ENCODE data around the gene TMEM135. TPM values are rescaled to one million over a fixed set of nuclear protein-coding genes. Genes with fewer than 3 reads are reported as not detected.

Gene TMEM135
- total RNA-seq, 1 experiment from 2014 or later = 14.0 TPM

- Histone ChIP-seq H4K20me1 (ENCODE audit: low read length) (no peaks in the 10 kb centered on the region; the same call in 1 of the 2 replicates), H3K9me2 (replicated peaks; ENCODE audit: low read length) (no peaks in the 10 kb centered on the region), H3K4me2 (ENCODE audit: low read length) (no peak overlapping the region), H3F3A (ENCODE audit: low read length, unreplicated experiment) (no peaks in the 10 kb centered on the region), H3K4me1 (ENCODE audit: insufficient read depth, low read length) (no peaks in the 10 kb centered on the region; the same call in 1 of the 2 replicates), H3K27ac (ENCODE audit: low read length) (no peak overlapping the region), H3K9ac (ENCODE audit: low read length) (no peak overlapping the region), H3K4me3 (ENCODE audit: low read length) (no peak overlapping the region; the same call in 1 of the 2 replicates), H3K9me3 (ENCODE audit: low read length) (0 out of 2 replicates have a peak, but pooled peaks cover 12% of the 10 kb centered on the region), H2AFZ (ENCODE audit: low read length) (no peak overlapping the region), H3K36me3 (ENCODE audit: low read depth, low read length) (peaks cover 8% of the 10 kb centered on the region; the same call in 1 of the 2 replicates), H3K27me3 (ENCODE audit: low read length) (no peaks in the 10 kb centered on the region), H3K79me2 (ENCODE audit: low read length) (no peaks in the 10 kb centered on the region)
- no peak for DNase-seq
- BruUV-seq (replicated peaks) = no TSS peak
- ATAC-seq = no peak
- ChIA-PET CTCF (no interaction called here), POLR2A (ENCODE audit: unreplicated experiment) (no interaction called here)
- intact Hi-C loops (cut with micrococcal nuclease) = no loop called here
- TF ChIP-seq, protein P1, sequence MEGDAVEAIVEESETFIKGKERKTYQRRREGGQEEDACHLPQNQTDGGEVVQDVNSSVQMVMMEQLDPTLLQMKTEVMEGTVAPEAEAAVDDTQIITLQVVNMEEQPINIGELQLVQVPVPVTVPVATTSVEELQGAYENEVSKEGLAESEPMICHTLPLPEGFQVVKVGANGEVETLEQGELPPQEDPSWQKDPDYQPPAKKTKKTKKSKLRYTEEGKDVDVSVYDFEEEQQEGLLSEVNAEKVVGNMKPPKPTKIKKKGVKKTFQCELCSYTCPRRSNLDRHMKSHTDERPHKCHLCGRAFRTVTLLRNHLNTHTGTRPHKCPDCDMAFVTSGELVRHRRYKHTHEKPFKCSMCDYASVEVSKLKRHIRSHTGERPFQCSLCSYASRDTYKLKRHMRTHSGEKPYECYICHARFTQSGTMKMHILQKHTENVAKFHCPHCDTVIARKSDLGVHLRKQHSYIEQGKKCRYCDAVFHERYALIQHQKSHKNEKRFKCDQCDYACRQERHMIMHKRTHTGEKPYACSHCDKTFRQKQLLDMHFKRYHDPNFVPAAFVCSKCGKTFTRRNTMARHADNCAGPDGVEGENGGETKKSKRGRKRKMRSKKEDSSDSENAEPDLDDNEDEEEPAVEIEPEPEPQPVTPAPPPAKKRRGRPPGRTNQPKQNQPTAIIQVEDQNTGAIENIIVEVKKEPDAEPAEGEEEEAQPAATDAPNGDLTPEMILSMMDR (conservative IDR thresholded peaks at IDR 0.05; ENCODE audit: low read depth, low read length) = no peak
- no peak for TF ChIP-seq EZH2phosphoT487 (IDR thresholded peaks at IDR 0.05; ENCODE audit: borderline replicate concordance, low read length)
- no peak for TF ChIP-seq EZH2 (IDR thresholded peaks at IDR 0.05; ENCODE audit: low read length, unreplicated experiment)
These were observed 194.6 kb downstream of the TMEM135 start for GRCh38 chr11:87232320-87232719.

DNA sequence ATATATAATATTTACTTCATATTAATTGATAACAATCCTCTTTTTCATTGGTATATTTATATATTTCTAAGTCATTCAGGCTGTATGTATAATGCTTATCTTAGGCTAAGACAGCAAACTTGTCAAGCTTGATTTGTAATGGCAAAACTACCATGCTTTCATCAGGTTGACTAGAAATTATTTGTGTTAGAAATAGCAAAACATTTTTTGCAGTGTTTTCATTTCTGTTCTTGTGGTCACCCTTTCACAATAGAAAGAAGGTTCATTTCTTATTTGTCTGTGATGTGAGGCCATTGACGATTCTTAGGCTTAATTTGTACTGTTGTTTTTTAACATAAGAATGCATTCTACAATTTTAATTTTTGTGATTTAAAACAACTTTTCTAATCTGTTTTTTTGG lies 197.6 kb downstream of the TMEM135 start:
- Histone ChIP-seq H3K9me2 (replicated peaks; ENCODE audit: low read length) (no peaks in the 10 kb centered on the region), H3K36me3 (ENCODE audit: low read depth, low read length) (peaks cover 8% of the 10 kb centered on the region; the same call in 1 of the 2 replicates), H3K9ac (ENCODE audit: low read length) (no peak overlapping the region), H3K4me3 (ENCODE audit: low read length) (no peak overlapping the region), H3K79me2 (ENCODE audit: low read length) (no peaks in the 10 kb centered on the region), H2AFZ (ENCODE audit: low read length) (no peak overlapping the region), H3K9me3 (ENCODE audit: low read length) (0 out of 2 replicates have a peak, but pooled peaks cover 12% of the 10 kb centered on the region), H3K27me3 (ENCODE audit: low read length) (no peaks in the 10 kb centered on the region), H3K4me1 (ENCODE audit: insufficient read depth, low read length) (no peaks in the 10 kb centered on the region; the same call in 1 of the 2 replicates), H4K20me1 (ENCODE audit: low read length) (no peaks in the 10 kb centered on the region; the same call in 1 of the 2 replicates), H3F3A (ENCODE audit: low read length, unreplicated experiment) (no peaks in the 10 kb centered on the region), H3K4me2 (ENCODE audit: low read length) (no peak overlapping the region), H3K27ac (ENCODE audit: low read length) (no peak overlapping the region)
- TF ChIP-seq EZH2 (IDR thresholded peaks at IDR 0.05; ENCODE audit: low read length, unreplicated experiment) (no peak), EZH2phosphoT487 (IDR thresholded peaks at IDR 0.05; ENCODE audit: borderline replicate concordance, low read length) (no peak)
- TF ChIP-seq, protein P1 (conservative IDR thresholded peaks at IDR 0.05; ENCODE audit: low read depth, low read length) = no peak
- ATAC-seq = no peak
- intact Hi-C loops (cut with micrococcal nuclease) = no loop called here
- CTCF ChIA-PET = no interaction called here
- no peak for DNase-seq
- POLR2A ChIA-PET (ENCODE audit: unreplicated experiment) = no interaction called here
- BruUV-seq (replicated peaks) = no TSS peak

- no peak overlapping the region for H3K9ac ChIP-seq (ENCODE audit: low read length)
- H2AFZ ChIP-seq (ENCODE audit: low read length) = no peak overlapping the region
- no peaks in the 10 kb centered on the region; the same call in 1 of the 2 replicates for H4K20me1 ChIP-seq (ENCODE audit: low read length)
- intact Hi-C loops (cut with micrococcal nuclease) = no loop called here
- no peak overlapping the region for H3K4me3 ChIP-seq (ENCODE audit: low read length)
- peaks cover 8% of the 10 kb centered on the region; the same call in 1 of the 2 replicates for H3K36me3 ChIP-seq (ENCODE audit: low read depth, low read length)
- POLR2A ChIA-PET (ENCODE audit: unreplicated experiment) = no interaction called here
- ATAC-seq (peak; percentile 80), DNase-seq (peak; percentile 44)
- TF ChIP-seq EZH2 (IDR thresholded peaks at IDR 0.05; ENCODE audit: low read length, unreplicated experiment) = no peak
- TF ChIP-seq, protein P1 (conservative IDR thresholded peaks at IDR 0.05; ENCODE audit: low read depth, low read length) = no peak
- no peak for TF ChIP-seq EZH2phosphoT487 (IDR thresholded peaks at IDR 0.05; ENCODE audit: borderline replicate concordance, low read length)
- no peak overlapping the region for H3K4me2 ChIP-seq (ENCODE audit: low read length)
- CTCF ChIA-PET = no interaction called here
- no peak overlapping the region for H3K27ac ChIP-seq (ENCODE audit: low read length)
- no peaks in the 10 kb centered on the region for H3K79me2 ChIP-seq (ENCODE audit: low read length)
- H3K9me2 ChIP-seq (replicated peaks; ENCODE audit: low read length) = no peaks in the 10 kb centered on the region
- H3K4me1 ChIP-seq (ENCODE audit: insufficient read depth, low read length) = no peaks in the 10 kb centered on the region; the same call in 1 of the 2 replicates
- no TSS peak for BruUV-seq (replicated peaks)
- H3F3A ChIP-seq (ENCODE audit: low read length, unreplicated experiment) = no peaks in the 10 kb centered on the region
- 0 out of 2 replicates have a peak, but pooled peaks cover 12% of the 10 kb centered on the region for H3K9me3 ChIP-seq (ENCODE audit: low read length)
- H3K27me3 ChIP-seq (ENCODE audit: low read length) = no peaks in the 10 kb centered on the region
These were observed 198.6 kb downstream of the TMEM135 start for GRCh38 chr11:87236368-87236767.

All from PC-3 (cell line).